ENCODE results near the gene SAMD10.
A peak's percentile ranks its signal among the peaks of the same experiment; 100 is the strongest.

SAMD10 gene

GRCh38 chr20:63958964-63959698 lies 20.3 kb downstream of the SAMD10 start:
- no peak overlapping the region for H3K4me3 ChIP-seq (ENCODE audit: low read depth, low read length)
- DNase-seq (ENCODE audit: low read depth) = no peak

- DNase-seq (ENCODE audit: low read depth) = no peak
- H3K4me3 ChIP-seq (ENCODE audit: low read depth, low read length) = no peak overlapping the region
These were observed 21.0 kb downstream of the SAMD10 start for GRCh38 chr20:63958471-63958870.

GRCh38 chr20:63957690-63958441 lies 21.6 kb downstream of the SAMD10 start:
- peak overlapping the region; percentile 55 for H3K4me3 ChIP-seq (ENCODE audit: low read depth, low read length)
- DNase-seq (ENCODE audit: low read depth) = no peak

- peak overlapping the region; percentile 55 for H3K4me3 ChIP-seq (ENCODE audit: low read depth, low read length)
- no peak for DNase-seq (ENCODE audit: low read depth)
These were observed 22.3 kb downstream of the SAMD10 start for GRCh38 chr20:63957004-63957689.

GRCh38 chr20:63956664-63957003 lies 22.8 kb downstream of the SAMD10 start:
- peak overlapping the region; percentile 55 for H3K4me3 ChIP-seq (ENCODE audit: low read depth, low read length)
- no peak for DNase-seq (ENCODE audit: low read depth)

GRCh38 chr20:63955827-63956663 lies 23.4 kb downstream of the SAMD10 start, which contains the start of gene UCKL1:
Gene UCKL1, minus strand, starts transcription at chr20:63956416. Its CDS starts 44 bp downstream, at chr20:63956372.
- DNase-seq (ENCODE audit: low read depth) = peak; percentile 76
- peak within 1 kb of the TSS; percentile 93 for H3K4me3 ChIP-seq (ENCODE audit: low read depth, low read length)

- DNase-seq (ENCODE audit: low read depth) = no peak
- peak overlapping the region; percentile 93 for H3K4me3 ChIP-seq (ENCODE audit: low read depth, low read length)
These were observed 24.1 kb downstream of the SAMD10 start for GRCh38 chr20:63955281-63955826.

GRCh38 chr20:63953764-63954429 lies 25.5 kb downstream of the SAMD10 start:
- DNase-seq (ENCODE audit: low read depth) = no peak
- H3K4me3 ChIP-seq (ENCODE audit: low read depth, low read length) = no peak overlapping the region

GRCh38 chr20:63952769-63953168 lies 26.7 kb downstream of the SAMD10 start:
- no peak overlapping the region for H3K4me3 ChIP-seq (ENCODE audit: low read depth, low read length)
- DNase-seq (ENCODE audit: low read depth) = no peak

GRCh38 chr20:63952210-63952535 lies 27.3 kb downstream of the SAMD10 start:
- no peak for DNase-seq (ENCODE audit: low read depth)
- H3K4me3 ChIP-seq (ENCODE audit: low read depth, low read length) = no peak overlapping the region

GRCh38 chr20:63951398-63952209 lies 27.8 kb downstream of the SAMD10 start:
- no peak for DNase-seq (ENCODE audit: low read depth)
- no peak overlapping the region for H3K4me3 ChIP-seq (ENCODE audit: low read depth, low read length)

- H3K4me3 ChIP-seq (ENCODE audit: low read depth, low read length) = no peak overlapping the region
- no peak for DNase-seq (ENCODE audit: low read depth)
These were observed 28.6 kb downstream of the SAMD10 start for GRCh38 chr20:63950701-63951397.

- H3K4me3 ChIP-seq (ENCODE audit: low read depth, low read length) = no peak overlapping the region
- DNase-seq (ENCODE audit: low read depth) = no peak
These were observed 31.6 kb downstream of the SAMD10 start for GRCh38 chr20:63947638-63948456.

GRCh38 chr20:63946986-63947637 lies 32.3 kb downstream of the SAMD10 start:
- H3K4me3 ChIP-seq (ENCODE audit: low read depth, low read length) = no peak overlapping the region
- DNase-seq (ENCODE audit: low read depth) = no peak

- DNase-seq (ENCODE audit: low read depth) = no peak
- H3K4me3 ChIP-seq (ENCODE audit: low read depth, low read length) = no peak overlapping the region
These were observed 33.2 kb downstream of the SAMD10 start for GRCh38 chr20:63945921-63946920.
